Stimulated activated CD8-positive, alpha-beta memory T cell treated with anti-CD3 and anti-CD28 coated beads, Interleukin-2, amount 100 ng/mL, for 1 hour (primary cell): ENCODE measurements around the gene PRPSAP2.
"Not testable (repeated sequence)": the region's sequence is repeated elsewhere in the genome, so short reads cannot be mapped to it uniquely, and the experiment has no call there.

Experiments
- DNase-seq, 2 donors: peaks; one replicate each; pipeline ENCODE4 v3.0.0-alpha.2; 2020; ENCODE audit warnings: low read depth in 2 of 2

The PRPSAP2 gene

DNA sequence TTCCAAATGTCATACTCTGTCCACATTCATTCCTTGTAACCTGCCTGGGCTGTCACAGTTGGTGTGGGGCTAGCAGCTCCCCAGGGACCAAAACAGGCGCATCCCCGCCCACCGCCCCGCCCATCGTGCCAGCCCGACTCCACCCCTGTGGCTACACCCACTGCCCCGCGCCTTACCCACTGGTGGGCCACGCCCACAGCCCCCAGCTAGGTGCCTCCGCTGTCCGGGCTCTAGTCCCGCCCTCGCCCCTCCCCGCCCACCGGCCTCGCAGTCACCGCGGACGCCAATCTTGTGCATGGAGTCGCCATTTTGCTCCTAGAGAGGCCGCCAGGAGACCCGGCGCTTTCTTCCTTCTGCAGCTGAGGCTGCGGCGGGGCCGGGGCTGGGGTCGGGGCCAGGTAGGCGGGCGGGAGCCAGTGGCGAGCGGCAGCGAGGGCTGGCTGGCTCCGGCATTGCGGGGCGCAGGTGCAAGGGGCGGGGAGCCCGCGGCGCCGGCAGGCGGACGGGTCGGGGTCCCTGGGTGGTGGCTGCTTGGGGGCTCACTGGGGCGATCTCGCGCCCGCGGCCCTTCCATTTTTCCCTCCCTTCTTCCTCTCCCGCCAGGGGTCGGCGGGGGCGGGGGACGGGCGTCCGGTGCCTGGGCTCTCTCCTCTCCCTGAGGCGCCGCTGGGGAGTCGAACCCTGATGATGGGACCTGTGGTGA is at the start of gene PRPSAP2:
PRPSAP2 (plus strand) TSS at position 268 of the 703 bp plus-strand sequence. CDS start 7,703 bp downstream, outside the sequence.
- DNase-seq = peak; percentile 87 to 94

GRCh38 chr17:18815924-18816323 is 42.0 kb upstream of the PRPSAP2 start:
- not testable (repeated sequence) for DNase-seq

GRCh38 chr17:18816489-18817371 is 41.2 kb upstream of the PRPSAP2 start:
- DNase-seq = peak in 1 of 2 donors; percentile 0

DNA sequence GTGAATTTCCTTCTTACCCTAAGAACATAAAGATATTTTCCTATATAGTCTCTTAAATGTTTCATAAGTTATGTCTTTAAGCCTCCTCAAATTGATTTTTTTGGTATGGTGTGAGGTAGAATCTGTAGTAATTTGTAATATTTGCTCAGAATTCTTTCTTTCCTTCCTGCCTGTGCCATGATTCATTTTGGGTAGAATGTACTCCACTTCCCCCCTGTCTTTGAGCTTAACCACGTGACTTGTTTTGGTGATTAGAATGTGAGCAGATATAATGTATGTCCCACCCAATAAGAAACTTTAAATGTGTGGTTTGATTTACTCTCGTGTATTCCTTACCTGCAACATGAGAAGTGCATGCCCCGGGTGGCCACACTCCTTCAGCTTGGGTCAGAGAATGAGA is 36.5 kb upstream of the PRPSAP2 start:
- not testable (repeated sequence) for DNase-seq

- DNase-seq = not testable (repeated sequence)
Observed at GRCh38 chr17:18827613-18828012, 30.3 kb upstream of the PRPSAP2 start.

DNA sequence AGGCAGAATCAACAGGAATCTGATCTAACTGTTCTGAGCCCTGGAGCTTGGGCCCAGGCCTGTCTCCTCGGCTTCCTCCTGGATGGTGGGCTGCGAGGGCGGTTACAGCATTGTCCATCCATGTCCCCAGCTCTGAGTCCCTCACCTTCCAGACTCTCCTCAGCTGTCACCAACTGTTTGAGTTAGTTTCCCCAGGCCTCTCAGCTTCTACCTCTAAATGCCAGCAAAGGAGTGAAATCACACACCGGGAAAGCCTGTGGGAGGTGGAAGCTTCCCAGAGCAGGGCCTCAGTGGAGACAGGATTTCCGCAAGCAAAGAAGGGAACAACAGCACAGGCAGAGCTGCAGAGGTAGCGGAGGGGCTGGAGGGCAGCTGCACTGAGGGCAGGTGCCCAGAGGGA is 9.4 kb upstream of the PRPSAP2 start:
- no peak for DNase-seq

DNA sequence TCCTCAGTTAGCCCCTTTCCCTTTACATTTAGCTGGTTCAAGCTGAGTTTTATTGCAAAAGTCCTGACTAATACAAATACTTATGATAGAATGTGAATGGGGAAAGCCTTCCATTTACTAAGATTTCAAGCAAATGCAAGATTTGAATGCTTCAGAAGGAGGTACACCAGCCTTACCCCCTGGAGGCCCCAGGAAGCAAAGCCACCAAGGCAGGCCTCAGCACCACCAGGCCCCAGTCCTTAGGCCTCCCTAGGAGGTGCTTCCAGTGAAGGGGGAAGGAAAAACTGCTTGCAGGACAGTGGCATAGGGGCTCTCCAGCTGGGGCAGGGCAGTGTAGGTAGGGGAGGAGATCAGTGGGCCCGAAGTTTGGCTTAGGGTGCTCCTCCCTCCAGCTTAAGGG is 7.3 kb upstream of the PRPSAP2 start:
- no peak for DNase-seq

- DNase-seq = no peak
Observed at GRCh38 chr17:18851201-18851600, 6.7 kb upstream of the PRPSAP2 start.

DNA sequence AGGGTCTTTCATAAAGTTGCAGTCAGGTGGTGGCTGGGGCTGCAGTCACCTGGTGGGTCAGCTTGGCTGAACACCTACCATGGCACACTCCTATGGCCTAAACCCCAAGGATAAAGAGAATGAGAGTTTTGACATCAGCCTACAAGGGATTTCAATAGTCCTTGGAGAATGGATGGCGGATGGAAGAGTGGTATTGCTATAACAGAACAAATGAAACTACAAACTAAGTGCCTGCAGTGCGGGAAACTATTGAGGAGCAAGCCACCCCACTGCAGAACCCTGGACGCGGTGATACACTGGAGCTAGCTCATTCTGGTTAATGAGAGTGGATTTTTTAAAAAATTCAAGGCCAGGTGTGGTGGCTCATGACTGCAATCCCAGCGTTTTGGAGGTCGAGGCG is 3.0 kb upstream of the PRPSAP2 start:
- DNase-seq = no peak

- DNase-seq = peak; percentile 67 to 75
Observed at GRCh38 chr17:18855831-18856569, 1.9 kb upstream of the PRPSAP2 start.

GRCh38 chr17:18856570-18856915 is 1.4 kb upstream of the PRPSAP2 start:
- DNase-seq = no peak

DNA sequence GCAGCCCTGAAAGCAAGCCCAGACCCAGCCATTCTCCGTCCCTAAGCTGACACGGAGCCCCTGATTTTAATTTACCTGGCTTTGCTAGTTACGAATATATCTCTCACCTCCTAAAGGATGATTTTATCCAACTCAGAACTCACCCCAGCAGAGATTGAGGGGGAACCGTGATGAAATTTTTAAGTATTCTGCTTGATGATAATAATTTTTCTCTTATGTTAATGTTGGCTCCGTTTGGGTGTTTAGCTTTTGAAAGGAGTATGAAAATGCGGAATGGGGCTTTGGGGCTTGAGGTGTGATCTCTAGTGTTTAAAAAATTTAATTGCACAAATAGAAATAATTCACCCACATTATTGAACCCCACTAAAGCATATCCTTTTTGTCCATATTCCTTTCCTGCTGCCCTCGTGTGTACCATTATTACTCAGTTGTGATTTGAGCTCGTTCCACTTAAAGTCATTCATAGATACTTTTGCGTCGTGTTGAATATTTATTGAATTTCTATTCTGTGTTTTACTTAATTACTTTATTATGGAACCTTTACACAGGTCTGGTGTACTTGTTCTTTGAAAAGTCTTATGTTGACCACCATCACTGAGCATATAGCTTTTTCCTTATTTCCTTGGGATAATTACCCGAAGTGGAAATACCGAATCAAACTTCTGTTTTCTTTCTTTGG is 775 bp downstream of the PRPSAP2 start:
- DNase-seq = no peak

GRCh38 chr17:18859256-18859655 is 1.3 kb downstream of the PRPSAP2 start:
- DNase-seq = no peak

DNA sequence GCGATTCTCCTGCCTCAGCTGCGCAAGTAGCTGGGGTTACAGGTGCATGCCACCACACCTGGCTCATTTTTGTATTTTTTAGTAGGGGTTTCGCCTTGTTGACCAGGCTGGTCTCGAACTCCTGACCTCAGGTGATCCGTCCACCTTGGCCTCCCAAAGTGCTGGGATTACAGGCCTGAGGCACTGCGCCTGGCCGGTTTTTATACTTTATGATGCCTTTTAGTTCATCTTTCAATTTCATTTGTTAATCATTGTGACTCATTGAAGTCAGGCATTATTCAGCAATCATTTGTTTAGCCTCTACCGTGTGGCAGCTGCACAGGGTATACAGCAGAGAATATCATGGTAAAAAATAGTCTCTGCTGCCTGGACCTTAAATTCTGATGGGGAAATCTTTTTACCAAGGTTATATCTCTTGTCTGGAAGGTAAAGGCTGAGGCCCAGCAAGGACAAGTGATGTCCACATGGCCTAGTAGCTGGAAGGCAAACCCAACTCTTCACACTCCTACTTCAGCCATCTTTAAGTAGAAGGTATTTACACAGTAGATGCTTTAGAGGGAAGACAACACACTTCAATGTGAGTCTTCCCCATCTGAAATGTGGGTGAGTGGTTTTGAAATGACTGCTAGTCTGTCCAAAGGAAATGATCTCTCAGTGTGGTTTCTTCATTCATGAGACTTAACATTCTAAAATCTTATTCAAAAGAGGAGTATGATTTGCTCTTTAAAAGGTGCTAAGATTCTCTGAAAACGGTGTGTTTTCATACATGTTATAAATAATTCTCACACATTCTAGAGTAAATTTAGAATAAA is 2.4 kb downstream of the PRPSAP2 start:
- DNase-seq = no peak

- DNase-seq = no peak
Observed at GRCh38 chr17:18862011-18862410, 4.1 kb downstream of the PRPSAP2 start.

DNA sequence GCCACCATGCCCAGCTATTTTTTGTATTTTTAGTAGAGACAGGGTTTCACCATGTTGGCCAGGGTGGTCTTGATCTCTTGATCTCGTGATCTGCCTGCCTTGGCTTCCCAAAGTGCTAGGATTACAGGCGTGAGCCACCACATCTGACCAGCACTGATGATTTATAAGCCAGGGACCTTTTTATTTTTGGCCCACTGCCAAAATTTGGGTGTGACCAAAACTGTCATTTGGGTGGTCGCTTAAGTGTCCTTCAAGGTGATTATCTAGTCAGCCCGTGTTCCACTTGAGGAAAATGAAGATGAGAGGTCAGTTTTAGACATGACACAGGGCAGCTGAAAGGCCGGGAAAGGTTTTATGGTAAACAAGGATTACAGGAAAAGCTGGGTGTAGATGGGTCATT is 7.1 kb downstream of the PRPSAP2 start:
- DNase-seq = not testable (repeated sequence)

- DNase-seq = no peak
Observed at GRCh38 chr17:18866866-18867813, 9.2 kb downstream of the PRPSAP2 start.

GRCh38 chr17:18877104-18877645 is 19.2 kb downstream of the PRPSAP2 start:
- no peak for DNase-seq

- DNase-seq = no peak
Observed at GRCh38 chr17:18888766-18889290, 30.9 kb downstream of the PRPSAP2 start.
